Measurements from ENCODE around the gene KIF3A. TPM values are rescaled to one million over a fixed set of nuclear protein-coding genes. Genes with fewer than 3 reads are reported as not detected.

KIF3A gene
- total and polyA plus RNA-seq, 2 donors, result 3.4 to 17.6 TPM

- 86% methylated on average over 2 of the region's 2 CpGs for WGBS
- no peaks in the 10 kb centered on the region for H3K4me1 ChIP-seq (ENCODE audit: insufficient read depth)
Observed at GRCh38 chr5:132742158-132742557, 4.8 kb upstream of the KIF3A start.

DNA sequence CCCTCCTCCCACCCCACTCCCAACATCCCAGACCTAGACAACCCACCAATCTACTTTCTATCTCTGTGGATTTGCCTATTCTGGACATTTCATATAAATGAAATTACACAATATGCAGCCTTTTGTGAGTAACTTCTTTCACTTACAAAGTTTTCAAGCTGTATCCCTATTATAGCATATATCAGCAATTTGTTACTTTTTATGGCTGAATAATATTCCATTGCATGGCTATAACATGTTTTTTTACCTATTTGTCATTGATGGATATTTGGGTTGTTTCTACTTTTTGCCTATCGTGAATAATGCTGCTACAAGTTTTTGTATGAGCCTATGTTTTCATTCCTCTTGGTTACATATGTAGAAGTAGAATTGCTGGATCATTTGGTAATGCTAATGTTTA, 1.9 kb upstream of the KIF3A start:
- no peaks in the 10 kb centered on the region for H3K4me1 ChIP-seq (ENCODE audit: insufficient read depth)
- no peak overlapping the region for H3K27ac ChIP-seq (ENCODE audit: low read depth)
- H3K36me3 ChIP-seq (ENCODE audit: insufficient read depth), result no peaks in the 10 kb centered on the region
- 64% methylated on average over 1 of the region's 1 CpG for WGBS
- DNase-seq (ENCODE audit: extremely low spot score), result no peak
- no peak overlapping the region for H3K4me3 ChIP-seq (ENCODE audit: low read depth, low read length)

More at GRCh38 chr5:132742158-132742557, 4.8 kb upstream of the KIF3A start:
- Histone ChIP-seq H3K4me3 (ENCODE audit: low read depth, low read length) (no peak overlapping the region), H3K27ac (ENCODE audit: low read depth) (no peak overlapping the region), H3K36me3 (ENCODE audit: insufficient read depth) (no peaks in the 10 kb centered on the region)
- no peak for DNase-seq (ENCODE audit: extremely low spot score)

GRCh38 chr5:132737982-132738681, 786 bp upstream of the KIF3A start:
- Histone ChIP-seq H3K36me3 (ENCODE audit: insufficient read depth) (no peaks in the 10 kb centered on the region), H3K27ac (ENCODE audit: low read depth) (no peak overlapping the region), H3K4me3 (ENCODE audit: low read depth, low read length) (no peak overlapping the region), H3K4me1 (ENCODE audit: insufficient read depth) (no peaks in the 10 kb centered on the region)
- no peak for DNase-seq (ENCODE audit: extremely low spot score)
- WGBS, result 65% methylated on average over 9 of the region's 9 CpGs

GRCh38 chr5:132734687-132735086, 2.7 kb downstream of the KIF3A start:
- WGBS, result 77% methylated on average over 2 of the region's 2 CpGs
- no peak for DNase-seq (ENCODE audit: extremely low spot score)
- no peaks in the 10 kb centered on the region for H3K36me3 ChIP-seq (ENCODE audit: insufficient read depth)
- no peak overlapping the region for H3K4me3 ChIP-seq (ENCODE audit: low read depth, low read length)
- H3K4me1 ChIP-seq (ENCODE audit: insufficient read depth), result no peaks in the 10 kb centered on the region
- H3K27ac ChIP-seq (ENCODE audit: low read depth), result no peak overlapping the region

DNA sequence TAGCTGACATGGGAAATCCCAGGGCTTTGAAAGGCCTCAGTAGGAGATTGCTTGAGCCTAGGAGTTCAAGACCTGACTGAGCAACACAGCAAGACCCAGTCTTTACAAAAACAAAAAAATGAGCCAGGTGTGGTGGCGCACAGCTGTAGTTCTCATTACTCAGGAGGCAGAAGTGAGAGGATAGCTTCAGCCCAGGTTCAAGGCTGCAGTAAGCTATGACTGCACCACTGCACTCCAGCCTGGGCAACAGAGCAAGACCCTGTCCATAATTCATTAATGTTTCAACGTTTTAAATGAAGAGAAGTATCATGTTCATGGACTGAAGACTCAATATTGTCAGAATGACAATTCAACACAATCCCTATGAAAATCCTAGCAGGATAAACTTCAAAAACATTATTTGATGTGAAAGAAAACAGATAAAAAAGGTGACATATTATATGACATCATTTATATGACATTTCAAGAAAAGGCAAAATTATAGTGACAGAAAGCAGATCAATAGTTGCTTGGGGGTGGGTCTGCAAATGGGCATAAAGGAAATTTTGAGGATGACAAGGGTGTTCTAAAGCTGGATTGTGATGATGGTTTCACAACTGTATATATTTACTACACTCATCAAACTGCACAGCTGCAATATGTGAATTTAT, 3.7 kb downstream of the KIF3A start:
- no peak for DNase-seq (ENCODE audit: extremely low spot score)
- Histone ChIP-seq H3K27ac (ENCODE audit: low read depth) (no peak overlapping the region), H3K4me1 (ENCODE audit: insufficient read depth) (no peaks in the 10 kb centered on the region), H3K4me3 (ENCODE audit: low read depth, low read length) (no peak overlapping the region), H3K36me3 (ENCODE audit: insufficient read depth) (no peaks in the 10 kb centered on the region)
- 87% methylated on average over 2 of the region's 2 CpGs for WGBS

DNA sequence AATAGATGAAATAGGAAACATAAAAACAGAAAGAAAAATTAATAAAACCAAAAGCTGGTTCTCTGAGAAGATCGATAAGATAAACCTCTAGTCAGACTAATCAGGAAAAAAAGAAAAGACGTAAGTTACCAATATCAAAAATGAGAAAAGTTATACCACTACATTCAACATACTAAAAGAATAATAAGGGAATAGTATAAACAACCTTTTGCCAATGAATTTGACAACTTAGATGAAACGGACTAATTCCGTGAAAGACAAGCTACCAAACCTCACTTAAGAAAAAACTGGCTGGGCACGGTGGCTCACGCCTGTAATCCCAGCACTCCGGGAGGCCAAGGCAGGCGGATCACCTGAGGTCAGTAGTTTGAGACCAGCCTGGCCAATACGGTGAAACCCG, 7.5 kb downstream of the KIF3A start:
- Histone ChIP-seq H3K27ac (ENCODE audit: low read depth) (no peak overlapping the region), H3K4me1 (ENCODE audit: insufficient read depth) (no peaks in the 10 kb centered on the region), H3K36me3 (ENCODE audit: insufficient read depth) (no peaks in the 10 kb centered on the region), H3K4me3 (ENCODE audit: low read depth, low read length) (no peak overlapping the region)
- DNase-seq (ENCODE audit: extremely low spot score), result no peak
- WGBS, result 96% methylated on average over 10 of the region's 10 CpGs

DNA sequence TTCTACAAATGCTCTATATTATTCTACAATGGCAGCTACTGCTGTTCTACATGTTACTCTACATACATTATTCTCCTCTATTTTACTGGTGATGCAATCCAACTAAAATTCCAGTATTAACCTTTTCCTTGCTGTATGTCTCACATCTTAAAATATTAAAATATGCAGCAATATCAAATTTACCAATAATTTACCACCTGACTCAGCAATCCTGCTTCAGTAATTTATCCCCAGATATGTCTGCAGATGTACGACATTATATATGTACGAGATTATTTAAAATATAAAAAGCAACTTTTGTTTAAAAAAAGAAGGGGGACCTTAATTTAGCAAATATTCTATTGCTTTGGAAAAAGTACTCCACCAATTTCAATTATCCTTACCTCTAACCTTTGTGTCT, 11.6 kb downstream of the KIF3A start:
- WGBS, result 96% methylated on average over 2 of the region's 2 CpGs
- no peaks in the 10 kb centered on the region for H3K36me3 ChIP-seq (ENCODE audit: insufficient read depth)
- DNase-seq (ENCODE audit: extremely low spot score), result no peak
- no peak overlapping the region for H3K4me3 ChIP-seq (ENCODE audit: low read depth, low read length)
- H3K27ac ChIP-seq (ENCODE audit: low read depth), result no peak overlapping the region
- no peaks in the 10 kb centered on the region for H3K4me1 ChIP-seq (ENCODE audit: insufficient read depth)

GRCh38 chr5:132718544-132719312, 18.6 kb downstream of the KIF3A start:
- WGBS, result 93% methylated on average over 5 of the region's 5 CpGs
- Histone ChIP-seq H3K4me1 (ENCODE audit: insufficient read depth) (no peaks in the 10 kb centered on the region), H3K4me3 (ENCODE audit: low read depth, low read length) (no peak overlapping the region), H3K36me3 (ENCODE audit: insufficient read depth) (no peaks in the 10 kb centered on the region), H3K27ac (ENCODE audit: low read depth) (no peak overlapping the region)
- DNase-seq (ENCODE audit: extremely low spot score), result no peak

- no peaks in the 10 kb centered on the region for H3K4me1 ChIP-seq (ENCODE audit: insufficient read depth)
- 61% methylated on average over 11 of the region's 11 CpGs for WGBS
- H3K4me3 ChIP-seq (ENCODE audit: low read depth, low read length), result no peak overlapping the region
- no peak for DNase-seq (ENCODE audit: extremely low spot score)
- no peaks in the 10 kb centered on the region for H3K36me3 ChIP-seq (ENCODE audit: insufficient read depth)
- H3K27ac ChIP-seq (ENCODE audit: low read depth), result no peak overlapping the region
Observed at GRCh38 chr5:132714456-132715307, 22.7 kb downstream of the KIF3A start.

DNA sequence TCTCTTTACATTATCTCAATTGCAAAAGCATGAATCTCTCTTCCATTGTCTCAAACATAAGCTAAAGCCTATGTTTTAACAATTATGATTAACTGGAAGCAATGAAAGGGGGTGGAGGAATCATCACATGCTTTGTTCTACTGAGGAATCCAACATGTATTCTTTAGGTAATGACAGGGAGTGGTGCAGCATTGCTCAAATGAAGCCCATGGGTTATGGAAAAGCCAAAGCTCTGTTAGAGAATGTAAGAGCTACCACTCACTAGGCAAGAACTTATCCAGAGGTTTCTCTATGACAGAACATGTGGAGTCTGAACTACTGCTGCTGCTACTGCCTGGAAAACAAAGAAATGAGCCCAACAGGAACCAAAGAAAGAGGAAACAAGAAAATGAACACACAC, 28.7 kb downstream of the KIF3A start:
- H3K27ac ChIP-seq (ENCODE audit: low read depth), result no peak overlapping the region
- no peak overlapping the region for H3K4me3 ChIP-seq (ENCODE audit: low read depth, low read length)
- no peaks in the 10 kb centered on the region for H3K36me3 ChIP-seq (ENCODE audit: insufficient read depth)
- DNase-seq (ENCODE audit: extremely low spot score), result no peak
- H3K4me1 ChIP-seq (ENCODE audit: insufficient read depth), result no peaks in the 10 kb centered on the region

DNA sequence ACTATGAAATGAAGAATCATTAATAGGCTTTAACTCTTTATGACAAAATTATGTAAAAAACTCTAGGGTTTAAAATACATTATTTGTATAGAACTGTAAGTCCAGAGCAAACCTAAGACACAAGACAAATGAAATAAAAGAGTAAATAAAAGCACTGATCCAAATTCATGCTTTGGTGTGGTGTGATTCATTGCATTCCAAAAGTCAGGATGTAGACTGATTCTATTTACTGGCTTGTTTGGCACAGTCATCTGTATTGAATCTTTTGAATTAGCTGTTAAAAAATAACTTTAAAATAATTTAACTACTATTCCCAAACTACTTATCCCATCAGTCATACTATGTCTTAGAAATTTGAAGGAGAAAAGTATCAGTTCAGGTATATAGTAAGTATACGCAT, 32.5 kb downstream of the KIF3A start:
- DNase-seq (ENCODE audit: extremely low spot score), result no peak
- 96% methylated on average over 1 of the region's 1 CpG for WGBS
- Histone ChIP-seq H3K4me1 (ENCODE audit: insufficient read depth) (no peaks in the 10 kb centered on the region), H3K4me3 (ENCODE audit: low read depth, low read length) (no peak overlapping the region), H3K36me3 (ENCODE audit: insufficient read depth) (peaks cover 1% of the 10 kb centered on the region), H3K27ac (ENCODE audit: low read depth) (no peak overlapping the region)

DNA sequence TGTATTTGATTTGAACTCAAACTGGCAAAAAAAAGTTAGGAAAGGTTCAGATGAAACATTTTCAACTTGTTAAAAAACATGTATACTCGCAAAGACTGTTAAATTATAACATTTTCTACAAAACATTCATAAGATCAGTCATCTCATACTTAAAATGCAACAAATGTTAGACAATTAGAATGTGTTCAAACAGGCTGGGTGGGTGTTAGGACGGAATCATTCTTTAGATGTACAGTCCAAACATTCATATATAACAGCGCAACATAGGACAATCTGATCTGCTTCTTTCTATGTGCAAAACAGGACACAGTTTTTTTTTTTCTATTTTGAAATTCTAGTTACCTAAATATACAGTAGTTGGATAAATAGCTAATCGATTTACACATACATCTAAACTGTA, 41.4 kb downstream of the KIF3A start:
- H3K4me3 ChIP-seq (ENCODE audit: low read depth, low read length), result no peak overlapping the region
- no peak for DNase-seq (ENCODE audit: extremely low spot score)
- H3K4me1 ChIP-seq (ENCODE audit: insufficient read depth), result no peaks in the 10 kb centered on the region
- peaks cover 2% of the 10 kb centered on the region for H3K36me3 ChIP-seq (ENCODE audit: insufficient read depth)
- WGBS, result 97% methylated on average over 4 of the region's 4 CpGs
- no peak overlapping the region for H3K27ac ChIP-seq (ENCODE audit: low read depth)

GRCh38 chr5:132692632-132692967, 44.7 kb downstream of the KIF3A start:
- H3K27ac ChIP-seq (ENCODE audit: low read depth), result no peak overlapping the region
- no peaks in the 10 kb centered on the region for H3K4me1 ChIP-seq (ENCODE audit: insufficient read depth)
- no peak overlapping the region for H3K4me3 ChIP-seq (ENCODE audit: low read depth, low read length)
- no peak for DNase-seq (ENCODE audit: extremely low spot score)
- peaks cover 5% of the 10 kb centered on the region for H3K36me3 ChIP-seq (ENCODE audit: insufficient read depth)
